ENCODE results near the gene EEIG2. TPM values are rescaled to one million over a fixed set of nuclear protein-coding genes. Genes with fewer than 3 reads are reported as not detected.

Gene EEIG2
- total RNA-seq: 20.0 and 27.8 TPM in 2 replicates

DNA sequence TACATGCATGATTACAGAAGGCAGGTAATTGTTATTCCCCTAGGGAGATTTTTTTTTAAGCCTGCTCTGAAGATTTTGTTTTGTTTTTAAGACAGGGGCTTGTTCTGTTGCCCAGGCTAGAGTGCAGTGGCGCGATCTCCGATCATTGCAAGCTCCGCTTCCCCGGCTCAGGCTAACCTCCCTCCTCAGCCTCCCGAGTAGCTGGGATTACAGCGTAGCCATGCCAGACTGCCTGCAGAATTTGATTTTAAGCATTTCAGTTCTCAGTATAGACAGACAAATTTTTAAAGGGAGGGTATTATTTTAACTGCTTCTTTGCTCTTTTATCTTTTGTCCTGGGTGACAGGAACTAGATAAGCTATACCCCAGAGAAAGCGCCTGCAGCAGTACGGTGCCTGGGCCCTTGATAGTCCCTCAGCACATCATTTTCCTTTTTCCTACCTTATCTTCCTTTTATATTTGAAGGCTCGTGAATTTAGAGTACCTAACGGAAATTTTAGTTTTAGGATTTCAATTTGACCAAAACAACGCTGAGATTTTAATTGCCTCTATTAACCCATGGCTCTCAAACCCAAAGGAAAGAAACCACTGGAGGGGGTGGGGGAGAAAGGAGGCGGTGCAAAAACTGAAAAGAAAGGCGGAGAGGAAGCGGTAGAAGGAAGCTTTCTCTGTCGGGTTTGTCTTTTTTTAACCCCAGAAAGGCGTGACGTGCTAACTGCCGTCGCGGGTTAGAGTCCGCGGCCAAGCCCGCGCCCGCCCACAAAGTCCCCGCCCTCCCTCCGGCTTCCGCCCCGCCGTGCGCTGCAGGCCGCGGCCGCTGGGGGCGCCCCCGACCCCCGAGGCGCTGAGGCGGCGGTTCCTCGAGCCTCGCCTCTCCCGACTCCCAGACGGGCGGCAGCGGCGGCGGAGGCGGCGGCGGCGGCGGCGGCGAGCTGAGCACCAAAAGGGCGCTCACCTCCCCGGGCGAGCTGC lies at the start of gene EEIG2:
TSS of gene EEIG2 (plus strand) at position 886 of the 972 bp plus-strand sequence. CDS start 329 bp downstream, outside the sequence.

Other genes starting within 250 kb of the EEIG2 start
- gene NBPF6, start 109.8 kb upstream of the EEIG2 start, total RNA-seq: not detected in 2 replicates
- gene HENMT1, start 101.0 kb downstream of the EEIG2 start, total RNA-seq: 1.7 and 2.4 TPM in 2 replicates
- 11.7 and 16.0 TPM in 2 replicates for gene PRPF38B, start 132.2 kb downstream of the EEIG2 start, total RNA-seq
- 0.12 TPM in 1 of 2 replicates, not detected in the other for gene FNDC7, start 152.8 kb downstream of the EEIG2 start, total RNA-seq
- 59.9 and 89.6 TPM in 2 replicates for gene STXBP3, start 186.6 kb downstream of the EEIG2 start, total RNA-seq